SW480 (cell line): ENCODE measurements around the gene SDK1.

Experiments used
- DNase-seq: peaks from one replicate; pipeline ENCODE4 v3.0.0-alpha.2; 2016; ENCODE audit warnings: low spot score

SDK1 gene

DNA sequence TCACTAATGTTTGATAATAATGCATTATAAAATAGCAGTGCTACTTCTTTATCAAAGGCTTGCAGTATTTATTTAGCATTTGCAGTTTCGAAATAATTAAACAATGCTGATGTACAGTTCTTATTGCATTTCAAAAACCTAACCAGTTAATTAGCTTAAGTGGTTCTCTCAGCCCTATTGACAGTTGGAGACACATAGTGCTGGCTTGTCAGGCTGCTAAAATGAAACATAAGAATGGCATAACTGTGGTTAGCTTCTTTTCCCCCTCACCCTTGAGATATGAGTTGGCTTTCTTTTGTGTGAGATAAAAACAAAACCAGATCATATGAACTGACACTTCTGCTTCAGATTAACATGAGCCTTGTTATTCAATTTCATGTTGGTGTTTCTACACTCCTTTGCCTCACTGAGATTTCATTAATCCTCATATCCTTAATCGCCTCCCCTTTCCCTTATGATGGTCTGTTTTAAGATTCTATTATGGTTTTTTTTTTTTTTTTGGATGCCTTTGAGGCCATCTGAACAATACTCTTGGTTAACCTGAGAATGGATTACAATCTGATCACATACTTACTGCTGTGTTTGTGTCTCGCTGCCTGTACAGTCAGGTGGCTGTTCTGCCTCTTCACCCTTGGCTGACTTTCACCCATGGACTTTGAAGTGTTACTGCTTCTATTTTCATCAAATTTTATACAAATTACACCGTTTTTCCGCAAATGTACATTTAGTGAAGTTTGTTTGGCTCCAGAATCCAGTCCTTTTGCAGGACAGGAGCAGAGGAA, 108.0 kb downstream of the SDK1 start:
- DNase-seq: no peak

- DNase-seq: no peak
Measured at GRCh38 chr7:3412871-3413270, 111.8 kb downstream of the SDK1 start.

GRCh38 chr7:3415861-3416312, 114.8 kb downstream of the SDK1 start:
- no peak for DNase-seq

DNA sequence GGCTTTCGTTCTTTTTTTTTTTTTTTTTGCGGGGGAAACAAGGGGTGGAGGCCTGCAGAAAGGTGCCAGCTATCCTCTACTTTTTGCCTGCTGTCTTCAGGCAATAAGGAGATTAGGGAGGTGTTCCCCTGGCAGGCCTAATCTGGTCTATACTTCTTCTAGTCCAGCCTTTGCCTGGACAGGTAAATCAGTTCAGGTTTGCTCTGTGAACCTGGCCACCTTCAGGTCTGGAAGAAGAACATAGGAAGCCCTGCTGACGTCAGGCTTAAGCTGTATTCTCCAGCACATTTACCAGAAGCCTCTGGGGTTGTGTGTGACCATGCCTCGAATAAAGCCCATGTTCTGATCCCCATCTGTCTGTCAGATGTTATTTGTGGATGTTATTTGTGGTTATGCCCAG, 115.4 kb downstream of the SDK1 start:
- no peak for DNase-seq

DNA sequence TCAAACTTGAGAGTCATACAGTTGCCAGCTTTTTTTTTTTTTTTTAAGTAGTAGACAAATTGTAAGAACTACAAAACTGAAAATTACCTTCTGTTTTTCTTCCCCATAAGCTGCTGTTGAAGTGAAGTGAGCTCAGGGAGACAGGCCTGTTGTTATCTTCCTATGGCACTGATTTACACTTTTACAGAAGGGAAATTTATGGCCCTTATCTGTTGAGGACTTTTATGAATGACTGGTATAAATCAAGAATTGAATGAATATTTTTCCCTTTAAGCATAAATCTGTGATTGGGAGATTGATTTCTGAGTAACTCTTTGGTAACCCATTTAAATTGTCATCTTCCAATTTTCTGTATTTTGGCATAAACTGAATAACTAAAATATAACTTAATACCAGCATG, 124.0 kb downstream of the SDK1 start:
- no peak for DNase-seq

- DNase-seq: no peak
Measured at GRCh38 chr7:3426064-3426463, 125.0 kb downstream of the SDK1 start.

DNA sequence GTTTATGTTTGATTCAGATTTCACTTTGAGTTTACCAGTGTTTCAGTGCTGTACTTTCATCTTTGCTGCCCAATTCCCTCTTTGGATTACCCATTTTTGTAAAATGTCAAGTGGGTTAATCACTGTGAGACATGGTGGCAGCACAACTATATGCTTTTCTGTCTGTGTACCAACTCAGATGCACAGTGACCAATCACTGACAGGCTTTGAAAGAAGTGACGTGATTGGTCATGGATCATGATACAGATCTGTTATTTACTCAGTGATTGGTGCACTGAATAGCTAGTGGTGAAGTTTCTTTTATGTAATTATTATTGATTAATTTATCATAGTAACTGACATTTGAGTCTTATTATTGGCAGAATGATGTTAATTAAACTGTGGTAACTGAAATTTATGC, 126.9 kb downstream of the SDK1 start:
- peak; percentile 18 for DNase-seq

- no peak for DNase-seq
Measured at GRCh38 chr7:3429981-3430380, 128.9 kb downstream of the SDK1 start.

DNA sequence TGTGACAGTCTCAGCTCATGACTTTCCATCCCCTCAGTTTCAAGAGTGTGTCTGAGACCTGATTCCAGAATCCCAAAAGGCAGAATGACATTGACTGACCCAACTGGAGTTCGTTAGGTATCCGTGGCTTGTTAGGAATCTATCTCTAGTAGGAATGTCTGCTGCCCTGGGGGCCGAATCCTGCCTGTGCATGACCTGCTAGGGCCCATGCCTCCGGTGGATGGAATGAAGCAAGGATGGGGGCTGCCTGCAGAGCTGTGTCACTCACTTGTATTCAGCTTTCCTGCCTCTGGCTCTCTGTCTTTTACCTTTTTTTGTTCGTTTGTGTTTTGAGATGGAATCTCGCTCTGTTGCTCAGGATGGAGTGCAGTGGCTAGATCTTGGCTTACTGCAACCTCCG, 129.5 kb downstream of the SDK1 start:
- DNase-seq: no peak

DNA sequence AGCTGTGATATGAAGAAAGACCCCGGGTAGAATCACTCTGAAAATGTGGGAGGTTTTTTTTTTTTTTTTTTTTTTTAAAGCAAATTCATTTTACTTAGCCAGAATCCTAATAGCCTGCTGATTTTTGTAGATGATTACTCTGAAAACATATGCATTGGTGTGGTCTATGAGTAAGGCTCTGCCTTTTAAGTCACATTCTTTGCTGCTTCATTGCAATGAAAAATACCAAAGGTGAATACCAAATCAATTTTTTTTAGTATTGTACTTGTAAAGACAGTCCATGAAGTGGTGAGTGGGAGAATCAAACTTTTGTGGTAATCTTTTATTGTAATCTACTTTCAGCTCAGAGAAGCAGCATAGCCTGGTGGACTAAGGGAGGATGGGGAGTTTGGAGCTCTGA, 130.3 kb downstream of the SDK1 start:
- DNase-seq: peak; percentile 14

- no peak for DNase-seq
Measured at GRCh38 chr7:3432911-3433310, 131.9 kb downstream of the SDK1 start.

GRCh38 chr7:3434611-3435010, 133.6 kb downstream of the SDK1 start:
- no peak for DNase-seq

GRCh38 chr7:3436112-3436511, 135.1 kb downstream of the SDK1 start:
- no peak for DNase-seq

DNA sequence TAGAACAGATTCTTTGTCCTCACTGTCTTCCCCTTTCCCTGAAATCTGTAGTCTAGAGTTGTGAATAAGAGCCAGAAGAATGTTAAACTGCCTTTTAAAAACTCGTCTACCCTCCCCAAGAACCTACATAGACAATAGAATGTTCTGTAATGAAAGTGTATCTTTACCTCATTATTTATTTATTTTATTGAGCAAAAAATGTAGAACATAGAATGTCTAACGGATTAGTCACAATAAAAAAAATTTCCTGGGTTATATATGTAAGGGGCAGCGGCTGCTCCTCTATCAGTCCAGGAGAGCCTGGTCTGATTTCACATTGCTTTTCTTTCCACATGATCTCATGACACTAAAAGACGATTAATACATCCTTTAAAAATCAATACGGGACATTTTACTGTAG, 135.7 kb downstream of the SDK1 start:
- DNase-seq: peak; percentile 14

DNA sequence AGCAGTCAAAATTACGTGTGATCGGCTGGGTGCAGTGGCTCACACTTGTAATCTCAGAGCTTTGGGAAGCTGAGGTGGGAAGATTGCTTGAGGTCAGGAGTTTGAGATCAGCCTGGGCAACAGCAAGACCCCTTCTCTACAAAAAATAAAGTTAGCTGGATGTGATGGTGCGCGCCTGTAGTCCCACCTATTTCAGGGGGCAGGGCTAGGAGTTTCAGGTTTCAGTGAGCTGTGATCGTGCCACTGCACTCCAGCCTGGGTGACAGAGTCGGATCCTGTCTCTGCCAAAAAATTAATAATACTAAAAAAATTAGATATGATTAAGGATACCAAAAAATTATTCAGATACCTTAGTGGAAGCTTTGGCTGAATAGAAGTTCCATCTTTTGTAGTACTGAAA, 136.4 kb downstream of the SDK1 start:
- DNase-seq: no peak

GRCh38 chr7:3438352-3438751, 137.3 kb downstream of the SDK1 start:
- no peak for DNase-seq

DNA sequence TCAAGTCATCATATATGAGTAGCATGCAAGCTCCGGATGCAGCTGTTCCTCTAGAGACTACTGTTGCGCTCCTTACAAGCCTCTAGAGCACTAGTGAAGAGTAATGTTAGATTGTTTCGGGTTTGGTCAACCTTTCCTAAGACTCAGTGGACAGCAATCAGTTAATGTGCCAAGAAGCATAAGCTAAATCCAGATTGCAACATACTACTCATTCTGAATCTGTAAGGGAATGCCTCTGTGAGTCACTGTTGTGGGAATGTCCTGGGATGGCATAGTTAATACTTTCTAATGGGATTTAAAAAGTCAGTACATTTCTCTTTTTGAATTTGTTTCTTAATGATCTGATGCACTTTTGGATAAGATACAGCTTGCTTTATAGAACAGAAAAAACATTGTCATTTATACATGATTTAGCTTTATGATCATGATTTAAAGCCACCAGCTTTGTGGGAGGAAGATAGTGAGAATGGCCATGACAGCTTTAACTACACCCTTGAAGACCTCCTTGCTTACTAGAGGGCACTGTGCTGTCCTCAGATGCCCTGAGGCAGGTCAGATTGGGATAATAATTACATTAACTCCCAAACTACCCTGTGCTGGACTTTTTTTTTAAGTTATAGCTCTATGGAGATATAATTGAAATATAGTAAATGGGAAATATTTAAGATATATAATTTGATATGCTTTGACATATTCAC, 138.4 kb downstream of the SDK1 start:
- peak; percentile 50 for DNase-seq

DNA sequence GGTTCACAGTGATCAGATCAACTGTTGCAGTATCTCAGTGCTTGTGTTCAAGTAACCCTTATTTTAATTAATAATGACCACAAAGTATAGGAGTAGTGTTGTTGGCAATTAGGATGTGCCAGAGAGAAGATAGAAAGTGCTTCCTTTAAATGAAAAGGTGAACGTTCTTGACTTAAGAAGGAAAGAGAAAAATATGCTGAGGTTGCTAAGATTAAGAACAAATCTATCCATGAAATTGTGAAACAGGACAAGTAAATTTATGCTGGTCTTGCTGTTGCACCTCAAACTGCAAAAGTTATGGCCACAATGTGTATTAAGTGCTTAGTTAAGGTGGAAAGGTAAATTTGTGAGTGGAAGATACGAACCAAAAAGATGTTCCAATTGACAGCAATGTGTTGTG, 139.5 kb downstream of the SDK1 start:
- no peak for DNase-seq

DNA sequence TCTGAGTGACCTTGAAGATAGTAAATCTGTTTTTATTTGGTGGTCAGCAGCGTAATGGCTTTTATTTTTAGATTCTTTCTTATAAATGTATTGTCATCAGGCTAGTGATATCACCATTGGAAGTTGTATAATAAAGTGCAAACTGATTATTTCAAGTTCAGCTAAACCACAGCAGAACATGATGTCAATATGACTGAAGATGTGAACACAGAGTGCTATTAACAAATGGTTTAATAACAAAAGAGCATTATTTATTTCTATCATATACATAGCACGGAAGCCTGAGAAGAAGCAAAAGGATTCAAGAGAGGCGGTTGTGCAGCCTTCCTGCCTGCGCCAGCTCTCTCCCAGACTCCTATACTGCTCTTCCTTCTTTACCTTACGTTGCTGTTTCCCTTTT, 142.7 kb downstream of the SDK1 start:
- no peak for DNase-seq

GRCh38 chr7:3446786-3447185, 145.7 kb downstream of the SDK1 start:
- DNase-seq: no peak

GRCh38 chr7:3451701-3452100, 150.6 kb downstream of the SDK1 start:
- no peak for DNase-seq

GRCh38 chr7:3453398-3453797, 152.3 kb downstream of the SDK1 start:
- no peak for DNase-seq

GRCh38 chr7:3455806-3456595, 154.9 kb downstream of the SDK1 start:
- no peak for DNase-seq
